Lower leg skin (tissue), 4 donors: ENCODE data around the gene RPS3. TPM values are rescaled to one million over a fixed set of nuclear protein-coding genes. Genes with fewer than 3 reads are reported as not detected.

Experiments used
- DNase-seq, 2 donors: peaks; one replicate each; pipeline ENCODE4 v3.0.0-alpha.2; 2019; ENCODE audit warnings: low spot score in 2 of 2
- H3K4me3 ChIP-seq: fragments of 200-600 bp; sonication (generic); 2 replicates; pipeline ENCODE4 v1.5.1; 2017; ENCODE audit warnings: mild to moderate bottlenecking, low read depth; ENCODE audit not compliant: poor library complexity, severe bottlenecking
- POLR2A ChIP-seq, 2 donors: fragments of 450-650 bp; IDR thresholded peaks; one replicate each; pipeline ENCODE4 v1.6.1; 2016 to 2017; ENCODE audit warnings: antibody characterized with exemption in 2 of 2, mild to moderate bottlenecking in 1 of 2, moderate library complexity in 1 of 2
- WGBS, 2 donors: methylation state at CpG; one replicate each; pipeline ENCODE4 v1.1.5; 2018; 5-methylcytosine and 5-hydroxymethylcytosine counted together
- intact Hi-C: fragments of 100-400 bp; cut with DNase I; formaldehyde crosslinking; loops from one replicate; pipeline ENCODE4 v1.15.0; 2023; ENCODE audit warnings: low total_unique reads
- total RNA-seq, 4 donors: library from RNA; depleted of rRNA; stranded (reverse); fragments of >200 nt; gene quantifications; one replicate each; pipeline ENCODE4 v1.1.0, GENCODE V29; 2016
- TF ChIP-seq, protein P1 (sequence below), 3 donors: fragments of 450-650 bp; IDR thresholded peaks; one replicate each; pipeline ENCODE4 v1.5.1; 2016; ENCODE audit warnings: antibody characterized with exemption in 3 of 3, mild to moderate bottlenecking in 3 of 3, moderate library complexity in 2 of 3

The RPS3 gene
- total RNA-seq, 4 donors from 2014 or later, result 1,197 to 2,282 (median 2,051) TPM

DNA sequence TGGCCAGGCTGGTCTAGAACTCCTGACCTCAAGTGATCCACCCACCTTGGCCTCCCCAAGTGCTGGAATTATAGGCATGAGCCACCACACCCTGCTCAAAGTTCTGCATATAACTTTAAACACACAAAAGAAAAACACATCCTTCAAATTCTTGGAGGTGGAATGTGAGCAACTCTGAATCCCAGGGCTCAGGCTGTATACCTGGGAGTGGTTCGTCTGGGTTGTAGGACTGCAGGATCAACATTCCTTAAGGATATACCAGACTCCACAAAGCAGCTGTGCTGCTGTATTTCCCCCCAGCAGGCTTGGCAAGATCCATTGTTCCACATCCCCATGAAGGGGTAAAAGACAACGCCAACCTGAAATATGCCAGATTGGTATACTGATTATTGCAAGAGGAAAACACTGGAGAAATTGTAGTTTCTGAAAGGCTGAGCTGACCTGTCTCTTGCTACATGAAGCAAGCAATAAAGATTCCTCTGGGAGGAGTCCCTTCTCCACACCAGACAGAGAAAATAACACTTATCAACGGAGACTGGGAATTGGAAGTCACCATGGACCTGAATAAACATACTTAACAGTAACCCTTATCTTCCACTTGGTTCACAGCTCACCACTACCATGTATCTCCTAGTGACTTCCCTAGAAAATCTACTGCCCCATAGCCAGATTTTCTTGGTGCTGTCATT lies 12.2 kb upstream of the RPS3 start:
- intact Hi-C loops, result loop anchor here (5.0 kb wide), 2 partner anchors 110 to 145 kb away; no protein-coding TSS in a partner anchor
- no peak for DNase-seq
- no peak for TF ChIP-seq POLR2A (IDR thresholded peaks at IDR 0.05)
- TF ChIP-seq, protein P1, sequence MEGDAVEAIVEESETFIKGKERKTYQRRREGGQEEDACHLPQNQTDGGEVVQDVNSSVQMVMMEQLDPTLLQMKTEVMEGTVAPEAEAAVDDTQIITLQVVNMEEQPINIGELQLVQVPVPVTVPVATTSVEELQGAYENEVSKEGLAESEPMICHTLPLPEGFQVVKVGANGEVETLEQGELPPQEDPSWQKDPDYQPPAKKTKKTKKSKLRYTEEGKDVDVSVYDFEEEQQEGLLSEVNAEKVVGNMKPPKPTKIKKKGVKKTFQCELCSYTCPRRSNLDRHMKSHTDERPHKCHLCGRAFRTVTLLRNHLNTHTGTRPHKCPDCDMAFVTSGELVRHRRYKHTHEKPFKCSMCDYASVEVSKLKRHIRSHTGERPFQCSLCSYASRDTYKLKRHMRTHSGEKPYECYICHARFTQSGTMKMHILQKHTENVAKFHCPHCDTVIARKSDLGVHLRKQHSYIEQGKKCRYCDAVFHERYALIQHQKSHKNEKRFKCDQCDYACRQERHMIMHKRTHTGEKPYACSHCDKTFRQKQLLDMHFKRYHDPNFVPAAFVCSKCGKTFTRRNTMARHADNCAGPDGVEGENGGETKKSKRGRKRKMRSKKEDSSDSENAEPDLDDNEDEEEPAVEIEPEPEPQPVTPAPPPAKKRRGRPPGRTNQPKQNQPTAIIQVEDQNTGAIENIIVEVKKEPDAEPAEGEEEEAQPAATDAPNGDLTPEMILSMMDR (IDR thresholded peaks at IDR 0.05), result no peak
- WGBS, 2 donors, result 30 to 46% methylated on average over 3 of the region's 3 CpGs
- no peak overlapping the region for H3K4me3 ChIP-seq

DNA sequence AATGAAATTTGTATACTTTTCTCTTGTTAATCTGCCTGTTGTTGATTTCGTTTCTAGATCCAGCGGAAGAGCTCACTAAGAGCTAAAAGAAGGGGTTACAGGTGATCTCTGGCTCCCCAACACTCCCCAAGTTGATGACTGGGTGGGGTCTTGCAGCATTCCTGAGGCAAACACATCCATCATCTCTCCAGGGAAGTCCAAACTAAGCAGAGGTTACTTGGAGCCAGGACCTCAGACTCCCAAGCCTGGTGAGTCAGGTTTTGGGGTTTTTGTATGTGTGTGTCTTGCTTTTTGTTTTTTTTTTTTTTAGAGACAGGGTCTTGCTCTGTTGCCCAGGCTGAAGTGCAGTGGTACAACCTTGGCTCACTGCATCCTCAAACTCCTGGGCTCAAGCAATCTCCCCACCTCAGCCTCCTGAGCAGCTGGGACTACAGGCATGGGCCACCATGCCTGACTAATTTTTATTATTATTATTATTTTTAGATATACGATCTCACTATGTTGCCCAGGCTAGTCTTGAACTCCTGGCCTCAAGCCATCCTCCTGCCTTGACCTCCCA lies 11.5 kb upstream of the RPS3 start:
- WGBS, 2 donors, result 58 to 74% methylated on average over 3 of the region's 3 CpGs
- intact Hi-C loops, result loop anchor here (5.0 kb wide), 2 partner anchors 111 to 144 kb away; no protein-coding TSS in a partner anchor
- DNase-seq, result no peak
- H3K4me3 ChIP-seq, result no peak overlapping the region
- TF ChIP-seq POLR2A (IDR thresholded peaks at IDR 0.05), result no peak
- TF ChIP-seq, protein P1 (IDR thresholded peaks at IDR 0.05), result no peak

- 24 to 26% methylated on average over 9 of the region's 9 CpGs for WGBS, 2 donors
- intact Hi-C loops, result loop anchor here (5.0 kb wide), 2 partner anchors 111 to 144 kb away; no protein-coding TSS in a partner anchor
- TF ChIP-seq, protein P1 (IDR thresholded peaks at IDR 0.05), result peak in 1 of 3 donors; percentile 61
- TF ChIP-seq POLR2A (IDR thresholded peaks at IDR 0.05), result no peak
- no peak overlapping the region for H3K4me3 ChIP-seq
- DNase-seq, result peak; percentile 68 to 91
Measured at GRCh38 chr11:75388386-75389275, 10.7 kb upstream of the RPS3 start.

DNA sequence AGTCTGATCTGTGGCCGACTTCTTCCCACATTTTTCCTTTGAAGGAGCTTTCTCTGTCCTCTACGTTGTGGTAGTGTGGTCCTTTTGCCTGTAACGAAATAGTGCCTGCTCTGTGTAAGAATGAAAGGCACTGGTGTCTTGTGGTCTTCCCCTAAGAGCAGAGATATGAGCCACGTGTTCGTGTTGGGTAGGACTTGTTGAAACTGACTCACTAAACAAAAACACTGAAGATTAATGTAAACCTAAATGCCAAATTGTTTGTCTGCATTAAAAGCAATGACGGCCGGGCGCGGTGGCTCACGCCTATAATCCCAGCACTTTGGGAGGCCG lies 10.1 kb upstream of the RPS3 start:
- intact Hi-C loops, result loop anchor here (5.0 kb wide), 2 partner anchors 112 to 143 kb away; no protein-coding TSS in a partner anchor
- H3K4me3 ChIP-seq, result no peak overlapping the region
- WGBS, 2 donors, result 75 to 80% methylated on average over 11 of the region's 11 CpGs
- no peak for DNase-seq
- TF ChIP-seq POLR2A (IDR thresholded peaks at IDR 0.05), result no peak
- TF ChIP-seq, protein P1 (IDR thresholded peaks at IDR 0.05), result no peak

GRCh38 chr11:75389925-75390324 lies 9.4 kb upstream of the RPS3 start:
- no peak for DNase-seq
- intact Hi-C loops, result loop anchor here (5.0 kb wide), 2 partner anchors 113 to 142 kb away; no protein-coding TSS in a partner anchor
- TF ChIP-seq POLR2A (IDR thresholded peaks at IDR 0.05), result no peak
- TF ChIP-seq, protein P1 (IDR thresholded peaks at IDR 0.05), result no peak
- 85 to 88% methylated on average over 7 of the region's 7 CpGs for WGBS, 2 donors
- no peak overlapping the region for H3K4me3 ChIP-seq
